DMS 273 (cell line): ENCODE results near the gene NLRP4.
A peak's percentile ranks its signal among the peaks of the same experiment; 100 is the strongest.

ENCODE experiments used
- DNase-seq: peaks from one replicate; lab custom pipeline; 2025; ENCODE audit not compliant: unreplicated experiment; lab: John Stamatoyannopoulos, UW

The NLRP4 gene

GRCh38 chr19:55836340-55836739 is at the start of gene NLRP4:
NLRP4 (plus strand) TSS chr19:55836540; CDS start chr19:55852081, 15,541 bp downstream.
- DNase-seq: no peak

DNA sequence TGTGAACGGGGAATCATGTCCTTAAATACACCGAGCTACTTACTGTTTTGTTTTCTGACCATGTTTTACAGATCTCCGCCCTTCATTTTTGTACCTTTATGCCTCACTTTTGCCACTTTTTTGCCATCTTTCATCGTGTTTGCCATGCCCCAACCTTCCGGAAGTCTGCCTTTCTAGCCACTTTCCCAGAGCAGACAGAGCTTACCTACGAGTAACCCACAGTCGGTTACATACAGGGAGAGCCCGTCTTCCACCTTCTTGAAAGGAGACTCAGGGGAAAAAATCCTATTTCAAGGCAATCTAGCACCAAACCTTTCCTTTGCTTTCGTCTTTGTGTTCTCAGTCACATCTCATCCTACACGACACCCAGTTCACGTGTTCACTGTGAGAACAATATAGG is 41.3 kb upstream of the NLRP4 start:
- no peak for DNase-seq

DNA sequence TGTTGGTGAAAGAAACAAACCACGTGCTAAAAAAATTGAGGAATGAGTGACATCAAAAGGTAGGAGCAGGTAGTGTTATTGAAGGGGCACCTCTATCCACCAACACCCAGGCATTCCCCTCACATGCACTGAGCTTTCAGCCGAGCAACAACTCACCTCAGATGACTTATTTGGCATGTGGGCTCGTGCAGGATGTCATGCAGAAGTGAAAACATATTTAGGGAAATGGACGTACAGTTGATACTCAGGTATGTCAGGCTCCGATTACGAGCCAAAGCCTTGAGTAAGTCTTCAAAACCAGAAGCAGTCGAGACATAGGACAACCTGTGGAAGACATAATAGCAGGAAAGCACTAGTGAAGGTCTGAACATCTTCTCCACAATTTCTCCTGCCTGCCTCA is 34.9 kb upstream of the NLRP4 start:
- DNase-seq: no peak

DNA sequence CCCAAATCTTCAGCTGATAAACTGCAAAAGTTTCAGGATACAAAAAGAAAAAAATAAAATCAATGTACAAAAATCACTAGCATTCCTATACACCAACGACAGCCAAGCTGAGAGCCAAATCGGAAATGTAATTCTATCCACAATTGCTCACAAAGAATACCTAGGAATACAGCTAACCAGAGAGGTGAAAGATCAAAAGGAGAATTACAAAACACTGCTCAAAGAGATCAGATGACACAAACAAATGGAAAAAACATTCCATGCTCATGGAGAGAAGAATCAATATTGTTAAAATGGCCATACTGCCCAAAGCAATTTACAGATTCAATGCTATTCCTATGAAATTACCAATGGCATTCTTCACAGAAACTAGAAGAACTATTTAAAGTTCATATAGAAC is 34.1 kb upstream of the NLRP4 start:
- no peak for DNase-seq

DNA sequence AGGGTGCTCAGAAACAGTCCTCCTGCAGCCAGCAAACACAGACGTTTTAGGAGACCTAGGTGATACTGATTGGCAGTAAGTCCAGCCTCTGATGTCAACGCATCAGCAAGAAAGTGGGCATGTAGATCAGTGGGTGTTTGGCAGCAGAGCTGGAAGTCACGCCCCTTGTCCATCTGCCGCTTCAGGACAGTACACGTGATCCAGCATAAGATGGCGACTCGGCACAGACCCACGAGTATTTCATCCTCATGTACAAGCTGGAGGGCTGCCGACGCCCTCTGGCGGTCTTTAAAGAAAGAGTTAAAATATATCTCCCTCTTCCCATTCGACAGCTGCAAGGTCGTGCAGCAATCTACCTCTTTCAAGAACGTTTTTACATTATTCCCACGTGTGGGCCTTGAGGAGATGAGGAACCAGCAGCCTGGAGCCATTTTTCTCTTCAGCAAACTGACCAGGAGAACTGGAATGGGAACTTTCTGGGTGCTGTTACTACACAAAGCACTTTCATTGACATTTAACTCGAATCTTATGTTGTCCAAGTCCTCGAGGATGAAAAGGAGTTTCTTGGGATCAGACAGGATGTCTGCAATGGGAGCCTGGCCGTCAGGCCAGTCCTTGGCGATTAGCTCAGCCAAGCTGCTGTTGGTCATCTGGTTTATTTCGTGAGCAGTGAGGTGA is 26.8 kb upstream of the NLRP4 start:
- DNase-seq: peak; percentile 96

GRCh38 chr19:55811340-55811739 is 25.0 kb upstream of the NLRP4 start:
- no peak for DNase-seq

- no peak for DNase-seq
Observed at GRCh38 chr19:55812449-55812848, 23.9 kb upstream of the NLRP4 start.

- DNase-seq: no peak
Observed at GRCh38 chr19:55813906-55814305, 22.4 kb upstream of the NLRP4 start.

DNA sequence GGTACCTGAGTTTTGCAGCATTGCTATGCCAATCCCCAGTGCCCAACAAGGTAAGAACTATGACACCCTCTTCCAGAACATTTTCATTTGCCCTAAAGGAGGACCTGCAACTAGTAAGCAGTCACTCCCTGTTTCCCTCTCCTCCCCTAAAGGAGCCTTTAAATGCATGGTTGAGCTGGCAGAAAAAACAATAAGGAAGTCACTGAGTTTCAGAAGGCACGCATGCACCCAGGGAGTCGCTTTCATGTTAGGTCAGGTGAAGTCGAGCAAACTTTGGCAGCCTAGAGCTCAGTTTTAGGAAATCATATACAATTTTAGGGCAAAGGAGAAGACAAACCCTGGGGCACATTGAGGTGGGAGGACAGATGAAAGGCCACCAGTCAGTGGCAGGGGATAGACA is 16.3 kb upstream of the NLRP4 start:
- DNase-seq: no peak

DNA sequence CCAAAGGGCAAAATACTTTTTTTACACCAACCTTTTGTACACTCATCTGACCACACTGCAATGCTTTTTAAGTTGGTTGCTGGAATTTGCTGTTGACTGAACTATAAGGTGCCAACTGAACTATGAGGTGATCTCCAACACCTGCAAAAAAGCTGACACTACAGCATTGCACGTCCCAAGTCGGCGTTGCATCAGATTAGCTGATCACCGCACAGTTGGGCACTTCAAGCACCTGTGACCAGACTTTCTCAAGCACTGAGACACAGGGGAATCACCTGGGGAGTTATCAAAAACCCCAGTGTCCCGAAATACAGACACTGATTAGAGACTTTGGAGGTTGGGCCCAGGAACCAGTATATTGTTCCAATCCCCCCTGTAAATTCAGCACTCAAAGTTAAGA is 5.7 kb upstream of the NLRP4 start:
- DNase-seq: no peak

GRCh38 chr19:55831846-55832245 is 4.5 kb upstream of the NLRP4 start, which contains the start of gene NLRP11:
NLRP11 (minus strand) TSS chr19:55831999; CDS start chr19:55818174, 13,825 bp downstream.
- no peak for DNase-seq

DNA sequence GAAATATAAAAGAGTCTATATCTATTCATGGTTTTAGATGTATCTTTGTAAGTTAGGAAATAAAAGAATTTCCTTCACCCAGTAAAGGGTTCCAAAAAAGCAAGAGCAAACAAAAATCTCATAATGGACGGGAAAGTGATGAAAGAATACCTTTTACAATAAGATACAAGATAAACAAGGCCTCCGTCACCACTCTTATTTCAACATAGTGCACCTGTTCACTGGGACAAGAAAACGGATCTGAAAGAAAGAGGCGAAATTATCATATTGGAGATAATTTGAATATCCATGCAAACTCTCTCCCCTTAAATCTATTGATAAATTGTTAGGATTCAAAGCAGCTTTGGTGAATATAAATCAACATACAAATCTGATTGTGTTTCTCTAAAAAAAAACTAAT is 3.7 kb upstream of the NLRP4 start:
- no peak for DNase-seq

- DNase-seq: no peak
Observed at GRCh38 chr19:55838251-55838650, 1.9 kb downstream of the NLRP4 start.

GRCh38 chr19:55838906-55839305 is 2.6 kb downstream of the NLRP4 start:
- no peak for DNase-seq

DNA sequence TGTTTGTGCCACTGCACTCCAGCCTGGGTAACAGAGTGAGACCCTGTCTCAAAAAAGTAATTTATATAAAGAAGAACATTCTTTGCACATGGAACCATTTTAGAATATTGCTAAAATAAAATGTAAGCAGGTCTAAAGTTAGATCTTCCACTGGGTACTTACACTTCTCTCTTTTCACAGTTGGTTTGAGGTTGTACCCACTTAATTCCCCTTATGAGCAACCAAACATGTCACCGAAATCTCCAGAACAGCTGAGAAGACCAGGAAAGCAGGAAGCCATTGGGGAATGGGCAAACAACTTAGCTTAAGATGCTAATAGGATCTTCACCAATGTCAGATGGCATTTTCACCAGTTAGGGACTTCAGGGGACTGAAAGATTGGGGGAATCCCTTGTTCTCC is 18.8 kb downstream of the NLRP4 start:
- DNase-seq: no peak

DNA sequence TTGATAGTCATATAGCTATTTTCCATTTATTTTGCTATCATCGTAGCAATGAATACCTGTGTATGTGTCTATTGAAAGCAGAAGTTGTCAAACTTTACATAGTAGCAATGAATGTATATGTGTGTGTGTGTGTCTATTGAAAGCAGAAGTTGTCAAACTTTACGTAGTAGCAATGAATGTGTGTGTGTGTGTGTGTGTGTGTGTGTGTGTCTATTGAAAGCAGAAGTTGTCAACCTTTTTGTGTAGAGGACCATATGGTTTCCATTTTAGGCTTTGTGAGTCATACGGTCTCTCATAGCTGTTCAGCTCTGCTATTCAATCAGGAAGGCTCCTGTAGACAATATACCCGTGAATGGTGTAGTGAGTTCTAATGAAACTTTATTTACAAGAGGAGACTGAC is 20.8 kb downstream of the NLRP4 start:
- DNase-seq: no peak

DNA sequence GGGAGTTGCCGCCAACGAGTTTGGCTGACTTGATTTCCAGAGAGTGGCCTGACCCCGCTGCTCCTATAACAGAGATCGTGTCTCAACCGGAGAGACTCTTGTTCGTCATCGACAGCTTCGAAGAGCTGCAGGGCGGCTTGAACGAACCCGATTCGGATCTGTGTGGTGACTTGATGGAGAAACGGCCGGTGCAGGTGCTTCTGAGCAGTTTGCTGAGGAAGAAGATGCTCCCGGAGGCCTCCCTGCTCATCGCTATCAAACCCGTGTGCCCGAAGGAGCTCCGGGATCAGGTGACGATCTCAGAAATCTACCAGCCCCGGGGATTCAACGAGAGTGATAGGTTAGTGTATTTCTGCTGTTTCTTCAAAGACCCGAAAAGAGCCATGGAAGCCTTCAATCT is 21.6 kb downstream of the NLRP4 start:
- DNase-seq: no peak

GRCh38 chr19:55858401-55858800 is 22.1 kb downstream of the NLRP4 start:
- no peak for DNase-seq

DNA sequence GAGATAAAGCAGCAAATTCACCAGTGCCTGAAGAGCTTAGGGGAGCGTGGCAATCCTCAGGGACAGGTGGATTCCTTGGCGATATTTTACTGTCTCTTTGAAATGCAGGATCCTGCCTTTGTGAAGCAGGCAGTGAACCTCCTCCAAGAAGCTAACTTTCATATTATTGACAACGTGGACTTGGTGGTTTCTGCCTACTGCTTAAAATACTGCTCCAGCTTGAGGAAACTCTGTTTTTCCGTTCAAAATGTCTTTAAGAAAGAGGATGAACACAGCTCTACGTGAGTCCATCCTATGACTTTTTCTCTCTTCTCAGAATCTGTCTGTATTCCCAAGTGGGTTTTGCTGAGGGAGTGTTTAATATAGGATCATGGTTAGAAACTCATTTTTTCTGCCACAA is 22.6 kb downstream of the NLRP4 start:
- no peak for DNase-seq

DNA sequence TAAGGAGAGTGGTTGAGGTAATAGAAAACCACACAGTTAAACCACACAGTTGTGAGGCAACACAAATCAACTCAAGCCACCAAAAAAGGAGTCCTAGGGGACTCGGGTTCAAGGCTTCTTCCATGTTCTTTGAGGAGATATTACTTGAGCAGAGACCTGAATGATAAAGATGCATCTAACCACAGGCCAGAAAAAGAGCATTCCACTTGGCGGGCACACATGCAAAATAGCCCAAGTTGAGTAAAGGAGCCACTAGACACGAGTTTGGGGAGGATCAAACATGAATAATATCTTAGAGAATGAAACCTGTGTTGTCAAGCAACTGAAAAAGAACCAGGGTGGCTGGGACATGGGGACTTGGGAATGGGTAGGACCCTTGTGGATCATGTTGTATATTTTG is 30.2 kb downstream of the NLRP4 start:
- DNase-seq: no peak

- DNase-seq: no peak
Observed at GRCh38 chr19:55867101-55867500, 30.8 kb downstream of the NLRP4 start.

GRCh38 chr19:55870736-55871135 is 34.4 kb downstream of the NLRP4 start:
- no peak for DNase-seq

- DNase-seq: no peak
Observed at GRCh38 chr19:55877211-55877610, 40.9 kb downstream of the NLRP4 start.
